K562 (cell line): ENCODE results near the gene LRRC27. TPM values are rescaled to one million over a fixed set of nuclear protein-coding genes. Genes with fewer than 3 reads are reported as not detected.

ENCODE experiments used
- ATAC-seq: fragments of 200-7000 bp; cut with Tn5 transposase; 3 replicates; pipeline ENCODE4 v1.9.1; 2020; ENCODE audit warnings: moderate library complexity
- BruUV-seq: library from RNA; stranded (reverse); fragments of 400-500 nt; replicated peaks from 2 replicates; lab custom pipeline; 2021; lab: Mats Ljungman, UMichigan
- CTCF ChIA-PET: fragments of 300-600 bp; formaldehyde crosslinking; extraction: SDS; loops from one replicate; lab custom pipeline; 2021; ENCODE audit warnings: low intra/inter-chr PET ratio; lab: Yijun Ruan, JAX
- POLR2A ChIA-PET: fragments of 300-600, 350-650 bp; sonication (Branson Sonifier 250); formaldehyde crosslinking; extraction: SDS; loops from one replicate; lab custom pipeline; 2021; ENCODE audit warnings: antibody characterized with exemption, inconsistent platforms; lab: Yijun Ruan, JAX
- DNase-seq, 4 experiments: peaks; one replicate each; pipeline versions ENCODE4 v3.0.0 to v3.0.0-alpha.2; 2011 to 2018; ENCODE audit warnings: low spot score in 3 of 4, mixed read lengths in 3 of 4; ENCODE audit errors: extremely low read depth in 1 of 4
- FAIRE-seq: peaks from 2 replicates; lab custom pipeline; 2011; peaks lifted over from hg19 to GRCh38; lab: Jason Lieb, UNC
- H2AFZ ChIP-seq: 2 replicates; pipeline ENCODE4 v1.6.0; 2011; ENCODE audit warnings: low read depth, low read length, control low read depth, inconsistent platforms
- H3K27ac ChIP-seq: fragments of 200-600 bp; 3 replicates; pipeline ENCODE4 v1.8.0; 2011; ENCODE audit warnings: low read depth, mild to moderate bottlenecking, control low read depth, inconsistent platforms, low read length, moderate library complexity, mixed read lengths; ENCODE audit errors: extremely low read depth
- H3K27me3 ChIP-seq, 2 experiments: fragments of 300-600 bp in 1 of 2; 2 replicates in 1 of 2; 3 replicates in 1 of 2; pipeline versions ENCODE4 v1.6.0 to v1.8.0; 2011; ENCODE audit warnings: inconsistent platforms in 2 of 2, low read length in 2 of 2, mild to moderate bottlenecking in 1 of 2, mixed read lengths in 1 of 2, moderate library complexity in 1 of 2; ENCODE audit not compliant: control insufficient read depth in 2 of 2, insufficient read depth in 2 of 2
- H3K36me3 ChIP-seq: fragments of 300-600 bp; 3 replicates; pipeline ENCODE4 v1.8.0; 2011; ENCODE audit warnings: mild to moderate bottlenecking, low read length, inconsistent platforms; ENCODE audit not compliant: control insufficient read depth, insufficient read depth
- H3K4me1 ChIP-seq, 2 experiments: fragments of 200-600 bp in 1 of 2; replicated peaks in 1 of 2; 2 replicates in 1 of 2; 3 replicates in 1 of 2; pipeline versions ENCODE4 v1.5.1 to v1.8.0; 2011; ENCODE audit warnings: inconsistent platforms in 2 of 2, low read length in 2 of 2, mild to moderate bottlenecking in 1 of 2, mixed read lengths in 1 of 2, moderate library complexity in 1 of 2; ENCODE audit not compliant: control insufficient read depth in 2 of 2, insufficient read depth in 2 of 2
- H3K4me2 ChIP-seq: 2 replicates; pipeline ENCODE4 v1.6.1; 2011; ENCODE audit warnings: low read length, control low read depth, inconsistent platforms, mixed read lengths; ENCODE audit not compliant: insufficient read depth
- H3K4me3 ChIP-seq: fragments of 200-600 bp; sonication (generic), shearing (Covaris generic); 2 replicates; pipeline ENCODE4 v1.5.1; 2016; ENCODE audit warnings: control low read depth, inconsistent platforms
- H3K79me2 ChIP-seq: fragments of 200-600 bp; 3 replicates; pipeline ENCODE4 v1.8.0; 2011; ENCODE audit warnings: low read length, inconsistent platforms; ENCODE audit not compliant: control insufficient read depth, insufficient read depth
- H3K9ac ChIP-seq, 2 experiments: 2 replicates each; pipeline versions ENCODE4 v1.6.0 to v1.6.1; 2011; ENCODE audit warnings: low read depth in 2 of 2, low read length in 2 of 2, control low read depth in 1 of 2, inconsistent platforms in 1 of 2, mild to moderate bottlenecking in 1 of 2, mixed read lengths in 1 of 2; ENCODE audit not compliant: insufficient read depth in 1 of 2
- H3K9me1 ChIP-seq: one replicate; pipeline ENCODE4 v1.6.0; 2011; ENCODE audit warnings: inconsistent platforms, mild to moderate bottlenecking, low read length, moderate library complexity; ENCODE audit not compliant: control insufficient read depth, insufficient read depth
- H3K9me3 ChIP-seq: replicated peaks from 2 replicates; pipeline ENCODE4 v1.5.1; 2011; ENCODE audit warnings: low read depth, low read length, inconsistent platforms; ENCODE audit not compliant: control insufficient read depth, insufficient read depth
- H4K20me1 ChIP-seq: replicated peaks from 2 replicates; pipeline ENCODE4 v1.6.1; 2011; ENCODE audit warnings: low read length, inconsistent platforms, mixed read lengths; ENCODE audit not compliant: control insufficient read depth, insufficient read depth
- CCNT2 ChIP-seq: IDR thresholded peaks from 2 replicates; pipeline ENCODE4 v1.6.1; 2011; ENCODE audit warnings: borderline replicate concordance, low read depth, mild to moderate bottlenecking, moderate library complexity, mixed read lengths, low read length; ENCODE audit not compliant: insufficient read length; ENCODE audit errors: extremely low read depth
- IFI16 ChIP-seq: fragments of 250-450 bp; sonication (Bioruptor Pico); IDR thresholded peaks from 2 replicates; pipeline ENCODE4 v2.1.2; 2022; ENCODE audit warnings: mild to moderate bottlenecking, inconsistent platforms
- NFIX ChIP-seq: fragments of 250-450 bp; sonication (Bioruptor Pico); IDR thresholded peaks from 2 replicates; pipeline ENCODE4 v1.4.0; 2020; ENCODE audit warnings: low read depth, mild to moderate bottlenecking, moderate library complexity
- SP1 ChIP-seq: sonication (generic); formaldehyde crosslinking; IDR thresholded peaks from 2 replicates; pipeline ENCODE4 v1.8.1; 2022; ENCODE audit warnings: mild to moderate bottlenecking, missing genetic modification reagents
- ZNF253 ChIP-seq: fragments of 250-450 bp; sonication (Bioruptor Pico); conservative IDR thresholded peaks from 2 replicates; pipeline ENCODE4 v1.6.1; 2021; ENCODE audit warnings: mild to moderate bottlenecking
- WGBS: fragments of 100-300 bp; shearing (Covaris generic); methylation state at CpG from one replicate; pipeline ENCODE4 v1.1.6; 2016; ENCODE audit warnings: low coverage, mixed read lengths; ENCODE audit not compliant: insufficient coverage; ENCODE audit errors: missing lambda C conversion rate; 5-methylcytosine and 5-hydroxymethylcytosine counted together
- in situ Hi-C: fragments of 300-500 bp; cut with MboI; formaldehyde crosslinking; loops from 4 replicates; pipeline ENCODE4 v1.15.0; 2018; ENCODE audit warnings: inconsistent platforms, mixed read lengths
- intact Hi-C: fragments of 100-400 bp; cut with micrococcal nuclease; formaldehyde crosslinking; loops from 2 replicates; pipeline ENCODE4 v1.14.2; 2022
- polyA plus RNA-seq, 8 experiments: library from polyadenylated mRNA; depleted of rRNA in 4 of 8; stranded (reverse) in 5 of 8; unstranded in 3 of 8; fragments of >200 nt; fragmentation: Nextera tagmentation in 2 of 8; fragmentation: Illumina TruSeq in 1 of 8; extraction: Ambion mirVana in 2 of 8; extraction: Trizol in 1 of 8; gene quantifications; 2 replicates each; pipeline versions ENCODE4 v1.2.1 to v1.2.3, GENCODE V29; 2011 to 2014; ENCODE audit warnings: inconsistent platforms in 1 of 8, missing spikeins in 1 of 8
- total RNA-seq, 7 experiments: library from RNA; depleted of rRNA in 6 of 7; stranded (reverse); fragments of >200 nt in 6 of 7; fragmentation: Illumina TruSeq in 2 of 7; extraction: Trizol in 2 of 7; gene quantifications; 2 replicates each; pipeline versions ENCODE4 v1.2.1 to v1.2.3, GENCODE V29; 2011 to 2021; ENCODE audit warnings: low replicate concordance in 1 of 7
- TF ChIP-seq, protein P1 (sequence below): fragments of 450-650 bp; IDR thresholded peaks from 2 replicates; pipeline ENCODE4 v1.6.1; 2016; ENCODE audit warnings: low read depth

LRRC27 gene
- total and polyA plus RNA-seq, 9 of the 15 experiments (the other 6 are each of a cell fraction or from before 2014, with no cell fraction given): 0.10 to 2.7 (median 1.4) TPM

DNA sequence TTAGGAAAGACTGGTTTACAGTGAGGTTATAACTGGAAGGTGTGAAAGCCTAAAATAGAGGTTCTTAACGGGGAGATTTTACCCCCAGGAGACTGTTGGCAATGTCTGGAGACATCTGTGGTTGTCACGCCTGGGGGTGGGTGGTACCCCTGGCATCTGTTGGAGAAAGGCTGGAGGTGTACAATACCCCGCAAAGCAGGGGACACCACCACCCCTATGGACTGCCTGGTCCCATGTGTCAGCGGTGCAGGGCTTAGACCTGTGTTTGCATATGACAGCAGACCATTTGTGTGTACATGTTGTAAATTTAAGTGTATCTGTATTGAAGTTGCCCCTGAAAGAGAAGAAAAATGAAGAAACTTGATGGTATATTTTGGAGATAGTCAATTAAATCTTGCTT is 9.8 kb downstream of the LRRC27 start:
- no peak overlapping the region for H3K9ac ChIP-seq
- H3K4me2 ChIP-seq: no peak overlapping the region
- H3K4me3 ChIP-seq: no peak overlapping the region
- intact Hi-C loops: no loop called here
- no peak for FAIRE-seq
- H2AFZ ChIP-seq: no peak overlapping the region
- no peaks in the 10 kb centered on the region for H3K9me3 ChIP-seq
- TF ChIP-seq CCNT2 (no peak), IFI16 (CRISPR knock-in tag) (no peak), SP1 (CRISPR knock-in tag) (no peak), NFIX (CRISPR knock-in tag) (no peak), ZNF253 (no peak)
- TF ChIP-seq, protein P1, sequence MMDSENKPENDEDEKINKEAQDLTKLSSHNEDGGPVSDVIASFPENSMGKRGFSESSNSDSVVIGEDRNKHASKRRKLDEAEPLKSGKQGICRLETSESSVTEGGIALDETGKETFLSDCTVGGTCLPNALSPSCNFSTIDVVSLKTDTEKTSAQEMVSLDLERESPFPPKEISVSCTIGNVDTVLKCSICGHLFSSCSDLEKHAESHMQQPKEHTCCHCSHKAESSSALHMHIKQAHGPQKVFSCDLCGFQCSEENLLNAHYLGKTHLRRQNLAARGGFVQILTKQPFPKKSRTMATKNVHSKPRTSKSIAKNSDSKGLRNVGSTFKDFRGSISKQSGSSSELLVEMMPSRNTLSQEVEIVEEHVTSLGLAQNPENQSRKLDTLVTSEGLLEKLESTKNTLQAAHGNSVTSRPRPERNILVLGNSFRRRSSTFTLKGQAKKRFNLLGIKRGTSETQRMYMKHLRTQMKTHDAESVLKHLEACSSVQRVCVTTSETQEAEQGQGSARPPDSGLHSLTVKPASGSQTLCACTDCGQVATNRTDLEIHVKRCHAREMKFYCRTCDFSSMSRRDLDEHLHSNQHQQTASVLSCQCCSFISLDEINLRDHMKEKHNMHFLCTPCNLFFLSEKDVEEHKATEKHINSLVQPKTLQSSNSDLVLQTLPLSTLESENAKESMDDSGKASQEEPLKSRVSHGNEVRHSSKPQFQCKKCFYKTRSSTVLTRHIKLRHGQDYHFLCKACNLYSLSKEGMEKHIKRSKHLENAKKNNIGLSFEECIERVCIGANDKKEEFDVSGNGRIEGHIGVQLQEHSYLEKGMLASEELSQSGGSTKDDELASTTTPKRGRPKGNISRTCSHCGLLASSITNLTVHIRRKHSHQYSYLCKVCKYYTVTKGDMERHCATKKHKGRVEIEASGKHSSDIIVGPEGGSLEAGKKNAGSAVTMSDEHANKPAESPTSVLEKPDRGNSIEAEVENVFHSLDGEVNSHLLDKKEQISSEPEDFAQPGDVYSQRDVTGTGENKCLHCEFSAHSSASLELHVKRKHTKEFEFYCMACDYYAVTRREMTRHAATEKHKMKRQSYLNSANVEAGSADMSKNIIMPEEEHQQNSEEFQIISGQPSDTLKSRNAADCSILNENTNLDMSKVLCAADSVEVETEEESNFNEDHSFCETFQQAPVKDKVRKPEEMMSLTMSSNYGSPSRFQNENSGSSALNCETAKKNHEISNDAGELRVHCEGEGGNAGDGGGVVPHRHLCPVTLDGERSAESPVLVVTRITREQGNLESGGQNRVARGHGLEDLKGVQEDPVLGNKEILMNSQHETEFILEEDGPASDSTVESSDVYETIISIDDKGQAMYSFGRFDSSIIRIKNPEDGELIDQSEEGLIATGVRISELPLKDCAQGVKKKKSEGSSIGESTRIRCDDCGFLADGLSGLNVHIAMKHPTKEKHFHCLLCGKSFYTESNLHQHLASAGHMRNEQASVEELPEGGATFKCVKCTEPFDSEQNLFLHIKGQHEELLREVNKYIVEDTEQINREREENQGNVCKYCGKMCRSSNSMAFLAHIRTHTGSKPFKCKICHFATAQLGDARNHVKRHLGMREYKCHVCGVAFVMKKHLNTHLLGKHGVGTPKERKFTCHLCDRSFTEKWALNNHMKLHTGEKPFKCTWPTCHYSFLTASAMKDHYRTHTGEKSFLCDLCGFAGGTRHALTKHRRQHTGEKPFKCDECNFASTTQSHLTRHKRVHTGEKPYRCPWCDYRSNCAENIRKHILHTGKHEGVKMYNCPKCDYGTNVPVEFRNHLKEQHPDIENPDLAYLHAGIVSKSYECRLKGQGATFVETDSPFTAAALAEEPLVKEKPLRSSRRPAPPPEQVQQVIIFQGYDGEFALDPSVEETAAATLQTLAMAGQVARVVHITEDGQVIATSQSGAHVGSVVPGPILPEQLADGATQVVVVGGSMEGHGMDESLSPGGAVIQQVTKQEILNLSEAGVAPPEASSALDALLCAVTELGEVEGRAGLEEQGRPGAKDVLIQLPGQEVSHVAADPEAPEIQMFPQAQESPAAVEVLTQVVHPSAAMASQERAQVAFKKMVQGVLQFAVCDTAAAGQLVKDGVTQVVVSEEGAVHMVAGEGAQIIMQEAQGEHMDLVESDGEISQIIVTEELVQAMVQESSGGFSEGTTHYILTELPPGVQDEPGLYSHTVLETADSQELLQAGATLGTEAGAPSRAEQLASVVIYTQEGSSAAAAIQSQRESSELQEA: no peak
- TF ChIP-seq, all 486 proteins: peak for 0
- DNase-seq (no peak), ATAC-seq (no peak)
- 34% methylated on average over 3 of the region's 4 CpGs for WGBS
- Histone ChIP-seq H3K9me1 (no peaks in the 10 kb centered on the region), H4K20me1 (no peaks in the 10 kb centered on the region), H3K36me3 (no peaks in the 10 kb centered on the region), H3K27me3 (no peaks in the 10 kb centered on the region), H3K27ac (no peak overlapping the region), H3K4me1 (peaks cover 0 to 12% of the 10 kb centered on the region in 2 experiments; a peak in 2 of 5 replicates), H3K79me2 (no peaks in the 10 kb centered on the region)
- ChIA-PET CTCF (no interaction called here), POLR2A (no interaction called here)
- in situ Hi-C loops: no loop called here
- no TSS peak for BruUV-seq
